ENCODE data around the gene TRIAP1.
"Not testable (repeated sequence)": the region's sequence is repeated elsewhere in the genome, so short reads cannot be mapped to it uniquely, and the experiment has no call there.

- TF ChIP-seq CREB5 (CRISPR knock-in tag; IDR thresholded peaks at IDR 0.05; ENCODE audit: low read depth); RARB (CRISPR knock-in tag; IDR thresholded peaks at IDR 0.05); ISL1 (CRISPR knock-in tag; IDR thresholded peaks at IDR 0.05); TSHZ2 (CRISPR knock-in tag; IDR thresholded peaks at IDR 0.05); BACH2 (CRISPR knock-in tag; IDR thresholded peaks at IDR 0.05; ENCODE audit: borderline replicate concordance); OSR1 (CRISPR knock-in tag; IDR thresholded peaks at IDR 0.05); POU6F1 (CRISPR knock-in tag; IDR thresholded peaks at IDR 0.05; ENCODE audit: borderline replicate concordance, low read depth); ESRRG (CRISPR knock-in tag; IDR thresholded peaks at IDR 0.05); TCF4 (CRISPR knock-in tag; IDR thresholded peaks at IDR 0.05; ENCODE audit: borderline replicate concordance); PATZ1 (CRISPR knock-in tag; IDR thresholded peaks at IDR 0.05; ENCODE audit: borderline replicate concordance); ARNTL (CRISPR knock-in tag; IDR thresholded peaks at IDR 0.05; ENCODE audit: borderline replicate concordance, low read depth); PPARA (CRISPR knock-in tag; IDR thresholded peaks at IDR 0.05; ENCODE audit: borderline replicate concordance): not testable (repeated sequence)
Observed at GRCh38 chr12:120452524-120452923, 6.3 kb upstream of the TRIAP1 start.

All from SK-N-SH treated with all-trans-retinoic acid at 6 μM for 48 hours (cell line).